ENCODE results near the gene ZNF428. TPM values are rescaled to one million over a fixed set of nuclear protein-coding genes. Genes with fewer than 3 reads are reported as not detected.

Gene ZNF428
- total and polyA plus RNA-seq, 11 donors = 25.1 to 64.5 (median 31.3) TPM

DNA sequence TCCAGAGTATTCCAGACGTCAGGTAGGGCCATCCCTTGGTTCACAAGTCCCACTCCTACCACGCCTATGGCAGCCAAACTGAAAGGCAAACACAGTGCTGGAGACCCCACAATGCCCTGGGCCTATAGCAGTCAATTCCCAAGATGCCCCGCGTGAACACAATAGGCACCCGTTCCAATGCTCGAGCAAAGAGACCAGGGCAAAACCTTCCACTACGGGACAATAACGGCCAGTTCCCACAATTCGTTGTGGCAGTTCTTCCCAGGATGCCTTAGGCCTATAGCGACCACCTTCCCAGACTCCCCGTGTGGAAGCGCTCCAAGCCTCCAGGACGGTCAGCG is 538 bp downstream of the ZNF428 start:
- DNase-seq (peak in 1 of 5 donors; percentile 55), ATAC-seq (peak; percentile 21 to 51 (median 39))
- peaks cover 0 to 4% (median 0%) of the 10 kb centered on the region in 9 donors for H3K36me3 ChIP-seq
- intact Hi-C loops (cut with DNase I) = loop anchor here in 2 of 10 donors (1.0 to 2.0 kb wide), 2 partner anchors 23 to 50 kb away; partner anchors contain the start of genes IRGQ (in 1 of the 2) and ZNF576 (in 1 of the 2)
- H3K27me3 ChIP-seq = no peaks in the 10 kb centered on the region
- TF ChIP-seq, protein P1, sequence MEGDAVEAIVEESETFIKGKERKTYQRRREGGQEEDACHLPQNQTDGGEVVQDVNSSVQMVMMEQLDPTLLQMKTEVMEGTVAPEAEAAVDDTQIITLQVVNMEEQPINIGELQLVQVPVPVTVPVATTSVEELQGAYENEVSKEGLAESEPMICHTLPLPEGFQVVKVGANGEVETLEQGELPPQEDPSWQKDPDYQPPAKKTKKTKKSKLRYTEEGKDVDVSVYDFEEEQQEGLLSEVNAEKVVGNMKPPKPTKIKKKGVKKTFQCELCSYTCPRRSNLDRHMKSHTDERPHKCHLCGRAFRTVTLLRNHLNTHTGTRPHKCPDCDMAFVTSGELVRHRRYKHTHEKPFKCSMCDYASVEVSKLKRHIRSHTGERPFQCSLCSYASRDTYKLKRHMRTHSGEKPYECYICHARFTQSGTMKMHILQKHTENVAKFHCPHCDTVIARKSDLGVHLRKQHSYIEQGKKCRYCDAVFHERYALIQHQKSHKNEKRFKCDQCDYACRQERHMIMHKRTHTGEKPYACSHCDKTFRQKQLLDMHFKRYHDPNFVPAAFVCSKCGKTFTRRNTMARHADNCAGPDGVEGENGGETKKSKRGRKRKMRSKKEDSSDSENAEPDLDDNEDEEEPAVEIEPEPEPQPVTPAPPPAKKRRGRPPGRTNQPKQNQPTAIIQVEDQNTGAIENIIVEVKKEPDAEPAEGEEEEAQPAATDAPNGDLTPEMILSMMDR (IDR thresholded peaks at IDR 0.05) = no peak
- no peak for TF ChIP-seq POLR2A (IDR thresholded peaks at IDR 0.05)
- peak overlapping the region; percentile 87 to 99 (median 96) for H3K27ac ChIP-seq
- H3K4me3 ChIP-seq = peak overlapping the region; percentile 48 to 98 (median 76)
- H3K9me3 ChIP-seq = no peaks in the 10 kb centered on the region
- peaks cover 0 to 23% (median 13%) of the 10 kb centered on the region in 12 donors for H3K4me1 ChIP-seq
- WGBS, 4 donors = 0 to 2% (median 1%) methylated on average over 11 to 14 of the region's 14 CpGs

DNA sequence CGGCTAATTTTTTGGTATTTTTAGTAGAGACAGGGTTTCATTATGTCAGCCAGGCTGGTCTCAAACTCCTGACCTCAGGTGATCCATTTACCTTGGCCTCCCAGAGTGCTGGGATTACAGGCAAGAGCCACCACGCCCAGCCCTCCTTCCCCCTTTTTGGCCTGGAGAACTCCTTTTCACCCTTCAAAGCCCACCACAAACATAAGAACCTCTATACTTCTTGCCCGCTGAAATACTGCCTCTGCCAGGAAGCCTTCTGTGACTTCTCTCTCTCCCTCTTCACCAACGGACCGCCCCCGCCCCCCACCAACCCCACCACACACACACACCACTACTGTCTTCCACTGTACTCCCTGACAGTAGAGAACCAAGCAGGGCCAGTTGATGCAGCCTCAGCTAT is 2.5 kb downstream of the ZNF428 start:
- ATAC-seq = no peak
- Histone ChIP-seq H3K9me3 (no peaks in the 10 kb centered on the region), H3K36me3 (peaks cover 0 to 23% (median 16%) of the 10 kb centered on the region in 9 donors), H3K4me1 (peaks cover 0 to 23% (median 13%) of the 10 kb centered on the region in 12 donors), H3K4me3 (no peak overlapping the region), H3K27ac (no peak overlapping the region), H3K27me3 (no peaks in the 10 kb centered on the region)
- no peak for DNase-seq
- intact Hi-C loops (cut with DNase I) = no loop called here
- no peak for TF ChIP-seq POLR2A (IDR thresholded peaks at IDR 0.05)
- TF ChIP-seq, protein P1 (IDR thresholded peaks at IDR 0.05) = no peak
- 88 to 93% (median 91%) methylated on average over 6 of the region's 6 CpGs for WGBS, 4 donors

DNA sequence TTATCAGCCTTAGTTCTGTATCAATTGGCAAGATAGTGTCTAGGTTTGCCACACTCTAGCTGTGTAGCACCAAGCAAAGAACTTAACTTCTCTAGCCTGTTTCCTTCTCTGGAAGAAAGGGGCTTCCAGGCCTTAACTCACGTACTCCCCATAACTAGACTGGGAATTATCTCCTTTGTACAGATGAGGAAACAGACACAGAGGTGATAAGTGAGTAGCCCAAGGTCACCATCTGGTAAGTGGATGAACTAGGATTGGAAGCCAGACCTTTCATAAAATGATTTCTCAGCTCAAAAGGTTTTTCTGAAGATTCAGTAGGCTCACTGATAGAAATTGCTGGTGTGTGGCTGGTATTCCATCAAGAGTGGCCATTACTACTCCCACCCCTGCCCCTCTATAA is 3.1 kb downstream of the ZNF428 start:
- H3K9me3 ChIP-seq = no peaks in the 10 kb centered on the region
- 33 to 62% (median 57%) methylated on average over 1 of the region's 1 CpG for WGBS, 4 donors
- TF ChIP-seq, protein P1 (IDR thresholded peaks at IDR 0.05) = no peak
- no peak for TF ChIP-seq POLR2A (IDR thresholded peaks at IDR 0.05)
- H3K36me3 ChIP-seq = peaks cover 0 to 30% (median 16%) of the 10 kb centered on the region in 9 donors
- intact Hi-C loops (cut with DNase I) = no loop called here
- no peak overlapping the region for H3K27ac ChIP-seq
- no peak for ATAC-seq
- H3K4me3 ChIP-seq = no peak overlapping the region
- DNase-seq = no peak
- H3K4me1 ChIP-seq = peaks cover 0 to 23% (median 13%) of the 10 kb centered on the region in 12 donors
- H3K27me3 ChIP-seq = no peaks in the 10 kb centered on the region

DNA sequence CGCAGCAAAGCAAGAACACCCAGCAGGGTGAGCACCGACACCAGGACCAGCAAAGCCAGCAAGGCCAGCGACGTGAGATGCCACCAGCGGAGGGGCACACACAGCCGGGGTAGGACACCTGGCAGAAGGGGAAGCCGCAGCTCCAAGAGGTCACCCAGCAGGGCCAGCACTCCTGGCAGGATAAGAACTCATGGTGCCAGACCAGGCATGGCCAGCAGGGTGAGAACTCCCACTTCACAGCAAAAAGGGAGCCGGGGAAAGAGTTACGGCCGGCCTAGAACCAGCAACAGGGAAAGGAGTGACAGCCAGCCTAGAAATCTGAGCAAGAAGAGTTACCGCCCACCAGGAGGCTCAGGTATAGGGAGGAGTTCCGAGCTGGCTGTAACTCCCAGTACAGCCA is 7.1 kb downstream of the ZNF428 start:
- H3K9me3 ChIP-seq = no peaks in the 10 kb centered on the region
- H3K4me1 ChIP-seq = peaks cover 0 to 5% (median 0%) of the 10 kb centered on the region in 12 donors
- WGBS, 4 donors = 93 to 98% (median 96%) methylated on average over 12 of the region's 12 CpGs
- no peak overlapping the region for H3K27ac ChIP-seq
- no peak for TF ChIP-seq POLR2A (IDR thresholded peaks at IDR 0.05)
- TF ChIP-seq, protein P1 (IDR thresholded peaks at IDR 0.05) = no peak
- intact Hi-C loops (cut with DNase I) = no loop called here
- no peak for ATAC-seq
- DNase-seq = no peak
- H3K36me3 ChIP-seq = peaks cover 0 to 44% (median 20%) of the 10 kb centered on the region in 9 donors
- H3K4me3 ChIP-seq = no peak overlapping the region
- no peaks in the 10 kb centered on the region for H3K27me3 ChIP-seq

Data from heart left ventricle (tissue), 16 donors.